Activated CD8-positive, alpha-beta T cell treated with anti-CD3 and anti-CD28 coated beads for 36 hours (primary cell): Measurements from ENCODE around the gene NELFB. TPM values are rescaled to one million over a fixed set of nuclear protein-coding genes. Genes with fewer than 3 reads are reported as not detected.

Source experiments
- ATAC-seq: fragments of 200-7000 bp; cut with Tn5 transposase; one replicate; pipeline ENCODE4 v1.10.0; 2021; ENCODE audit warnings: mild to moderate bottlenecking, moderate library complexity
- CTCF ChIA-PET: fragments of 350-600 bp; sonication (Branson Sonifier 250); formaldehyde crosslinking; loops from one replicate; lab custom pipeline; 2021; ENCODE audit warnings: antibody characterized with exemption; lab: Charles Lee
- POLR2A ChIA-PET: fragments of 350-600 bp; sonication (Branson Sonifier 250); formaldehyde crosslinking; loops from one replicate; lab custom pipeline; 2021; ENCODE audit warnings: antibody characterized with exemption; lab: Charles Lee
- DNase-seq: peaks from one replicate; pipeline ENCODE4 v3.0.0-alpha.2; 2020
- H3K27ac Mint-ChIP-seq: one replicate; pipeline ENCODE4 v1.8.0; 2021; ENCODE audit warnings: mild to moderate bottlenecking, mixed read lengths
- H3K27me3 Mint-ChIP-seq: one replicate; pipeline ENCODE4 v1.8.0; 2021; ENCODE audit warnings: mixed read lengths
- H3K36me3 Mint-ChIP-seq: one replicate; pipeline ENCODE4 v1.8.0; 2021; ENCODE audit warnings: low read depth, mixed read lengths
- H3K4me1 Mint-ChIP-seq: one replicate; pipeline ENCODE4 v1.8.0; 2021; ENCODE audit warnings: low read depth, mixed read lengths
- H3K4me3 Mint-ChIP-seq: one replicate; pipeline ENCODE4 v1.8.0; 2021; ENCODE audit warnings: mild to moderate bottlenecking, moderate library complexity, mixed read lengths
- H3K9me3 Mint-ChIP-seq: one replicate; pipeline ENCODE4 v1.8.0; 2021; ENCODE audit warnings: mixed read lengths
- CTCF ChIP-seq: fragments of 200-600 bp; IDR thresholded peaks from one replicate; pipeline ENCODE4 v1.8.0; 2022; ENCODE audit warnings: antibody characterized with exemption, mild to moderate bottlenecking
- intact Hi-C: fragments of 100-400 bp; cut with micrococcal nuclease; formaldehyde crosslinking; loops from one replicate; pipeline ENCODE4 v1.10.0; 2022
- total RNA-seq, 2 experiments: library from RNA; stranded (reverse); gene quantifications; one replicate each; pipeline ENCODE4 v1.2.3, GENCODE V29; 2021

The NELFB gene
- total RNA-seq, 2 experiments from 2014 or later, result 50.9 to 54.3 TPM

- Mint-ChIP-seq H3K4me3 (no peak overlapping the region), H3K27ac (no peak overlapping the region), H3K36me3 (peaks cover 3% of the 10 kb centered on the region), H3K27me3 (peaks cover 10% of the 10 kb centered on the region), H3K9me3 (no peaks in the 10 kb centered on the region), H3K4me1 (peaks cover 13% of the 10 kb centered on the region)
- DNase-seq (no peak), ATAC-seq (no peak)
- TF ChIP-seq CTCF, result no peak
- intact Hi-C loops, result no loop called here
- ChIA-PET CTCF (interaction anchor here (1.3 to 2.9 kb wide), 3 partner anchors 11 to 107 kb away, joined by 3 to 58 read pairs (median 19); partner anchors contain the start of genes CYSRT1, NELFB, RNF208 and RNF224), POLR2A (interaction anchor here (1.2 to 1.6 kb wide), 2 partner anchors 11 to 28 kb away, joined by 3 to 4 read pairs; no protein-coding TSS in a partner anchor)
These were observed 20.2 kb upstream of the NELFB start for GRCh38 chr9:137234758-137235423.

DNA sequence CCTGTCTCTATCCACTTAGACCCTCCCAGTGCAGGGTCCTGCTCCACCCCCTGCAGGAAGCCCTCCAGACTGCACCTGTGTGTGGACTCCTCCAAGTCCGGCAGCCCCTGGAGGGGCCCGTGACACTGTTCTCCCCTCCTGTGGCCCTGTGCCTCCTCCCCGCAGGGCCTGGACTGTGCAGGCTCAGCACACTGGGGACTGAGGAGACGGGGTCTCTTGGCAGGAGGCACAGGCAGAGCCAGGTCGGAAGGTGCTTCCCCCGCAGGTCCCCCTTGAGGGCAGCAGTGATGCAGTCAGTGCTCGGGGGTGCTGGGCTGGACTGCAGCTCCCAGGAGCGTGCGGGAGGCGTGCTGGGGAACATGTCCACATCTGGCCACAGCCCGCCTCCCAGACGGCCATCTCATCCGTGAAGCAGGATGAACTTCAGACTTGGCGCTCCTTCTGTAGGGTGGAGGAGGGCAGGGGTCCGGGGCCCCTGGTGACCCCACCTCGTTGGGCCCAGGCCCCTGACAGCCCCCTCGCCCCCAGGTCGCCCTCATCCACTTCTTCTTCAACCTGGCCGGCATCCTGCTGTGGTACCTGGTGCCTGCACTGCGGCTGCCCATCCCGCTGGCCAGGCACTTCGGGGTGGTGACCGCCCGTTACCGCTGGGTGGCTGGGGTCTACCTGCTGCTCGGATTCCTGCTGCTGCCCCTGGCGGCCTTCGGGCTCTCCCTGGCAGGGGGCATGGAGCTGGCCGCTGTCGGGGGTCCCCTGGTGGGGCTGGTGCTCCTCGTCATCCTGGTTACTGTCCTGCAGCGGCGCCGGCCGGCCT is 19.5 kb upstream of the NELFB start:
- peaks cover 13% of the 10 kb centered on the region for H3K4me1 Mint-ChIP-seq
- CTCF ChIA-PET, result interaction anchor here (1.1 to 2.9 kb wide), 19 partner anchors 9 to 287 kb away, joined by 3 to 58 read pairs (median 7); partner anchors contain the start of genes CYSRT1, DPP7, NELFB and RNF208

DNA sequence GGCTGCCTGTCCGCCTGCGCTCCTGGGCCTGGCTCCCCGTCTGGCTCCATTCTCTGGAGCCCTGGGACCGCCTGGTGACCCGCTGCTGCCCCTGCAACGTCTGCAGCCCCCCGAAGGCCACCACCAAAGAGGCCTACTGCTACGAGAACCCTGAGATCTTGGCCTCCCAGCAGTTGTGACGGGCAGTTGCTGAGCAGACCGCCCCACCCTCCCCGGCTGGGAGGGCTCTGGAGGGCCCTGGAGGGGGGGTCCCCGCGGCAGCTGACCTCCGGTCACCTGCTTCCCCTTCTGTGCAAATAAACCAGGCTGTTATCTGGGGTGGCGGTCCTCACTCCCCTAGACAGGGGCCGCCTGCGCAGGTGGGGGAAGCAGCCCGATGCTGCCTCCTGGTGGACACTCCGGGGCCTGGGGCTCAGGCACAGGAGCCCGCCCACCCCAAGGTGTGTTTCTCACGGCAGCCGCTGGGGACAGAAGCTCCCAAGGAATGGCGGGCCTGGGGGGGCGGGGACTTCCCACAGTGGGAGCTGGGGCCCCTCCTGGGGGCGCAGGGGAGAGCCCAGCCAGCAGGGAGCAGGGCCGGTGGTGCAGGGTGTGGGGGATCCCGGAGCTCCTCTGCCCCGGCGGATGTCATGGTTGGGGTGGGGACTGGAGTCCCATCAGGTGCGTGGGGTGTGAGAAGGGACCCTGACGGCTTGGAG is 18.7 kb upstream of the NELFB start:
- TF ChIP-seq CTCF, result peak; percentile 100
- CTCF ChIA-PET, result interaction anchor here (0.6 to 2.9 kb wide), 49 partner anchors 9 to 446 kb away, joined by 3 to 58 read pairs (median 4); partner anchors contain the start of genes CYSRT1, DPP7, MAN1B1 and NDOR1
- DNase-seq (peak; percentile 96), ATAC-seq (peak; percentile 46)
- Mint-ChIP-seq H3K27ac (no peak overlapping the region), H3K4me3 (no peak overlapping the region), H3K9me3 (no peaks in the 10 kb centered on the region), H3K4me1 (peaks cover 15% of the 10 kb centered on the region), H3K36me3 (peaks cover 5% of the 10 kb centered on the region), H3K27me3 (peaks cover 10% of the 10 kb centered on the region)
- intact Hi-C loops, result no loop called here
- POLR2A ChIA-PET, result interaction anchor here (0.5 to 1.8 kb wide), 8 partner anchors 10 to 123 kb away, joined by 3 to 5 read pairs (median 3); partner anchors contain the start of gene TPRN

More for the DNA sequence above, 19.5 kb upstream of the NELFB start:
- POLR2A ChIA-PET, result interaction anchor here (1.0 to 1.6 kb wide), 2 partner anchors 10 to 35 kb away, joined by 3 to 4 read pairs; partner anchors contain the start of gene TPRN
- Mint-ChIP-seq H3K27me3 (peaks cover 10% of the 10 kb centered on the region), H3K9me3 (no peaks in the 10 kb centered on the region), H3K4me3 (no peak overlapping the region), H3K27ac (no peak overlapping the region), H3K36me3 (peaks cover 3% of the 10 kb centered on the region)
- ATAC-seq (no peak), DNase-seq (no peak)
- no peak for TF ChIP-seq CTCF
- intact Hi-C loops, result no loop called here

DNA sequence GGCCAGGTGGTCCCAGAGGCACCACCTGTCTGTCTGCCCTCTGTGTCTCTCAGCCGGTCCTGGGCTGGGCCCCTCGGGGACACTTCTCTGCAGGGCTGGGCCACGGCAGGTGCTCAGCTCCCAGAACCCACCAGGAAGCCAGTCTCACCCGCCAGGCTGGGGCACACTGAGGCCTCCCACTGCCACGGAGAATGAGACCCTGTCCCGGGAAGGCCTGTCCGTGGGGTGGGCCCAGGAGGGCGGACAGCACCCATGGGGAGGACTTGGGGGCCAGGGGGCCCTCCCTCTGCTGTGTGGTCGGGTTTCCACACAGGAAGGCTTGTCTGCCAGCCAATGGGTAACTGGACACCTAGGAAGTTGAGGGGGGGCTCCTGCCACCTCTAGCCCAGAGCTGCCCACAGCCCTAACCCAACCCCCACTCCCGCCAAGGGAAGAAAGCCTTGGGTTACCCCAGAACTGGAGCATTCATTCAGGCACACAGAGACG is 18.1 kb upstream of the NELFB start:
- Mint-ChIP-seq H3K36me3 (peaks cover 7% of the 10 kb centered on the region), H3K4me3 (no peak overlapping the region), H3K27me3 (peaks cover 8% of the 10 kb centered on the region), H3K4me1 (peaks cover 15% of the 10 kb centered on the region), H3K9me3 (no peaks in the 10 kb centered on the region), H3K27ac (no peak overlapping the region)
- no peak for TF ChIP-seq CTCF
- ChIA-PET POLR2A (interaction anchor here (0.6 to 1.8 kb wide), 6 partner anchors 13 to 124 kb away, joined by 3 to 5 read pairs (median 3); partner anchors contain the start of gene TPRN), CTCF (interaction anchor here (0.6 to 2.9 kb wide), 49 partner anchors 8 to 446 kb away, joined by 3 to 58 read pairs (median 4); partner anchors contain the start of genes CYSRT1, DPP7, MAN1B1 and NDOR1)
- DNase-seq (no peak), ATAC-seq (no peak)
- intact Hi-C loops, result no loop called here
